ENCODE measurements around the gene MIEF1.

MIEF1 gene

GRCh38 chr22:39496131-39496838 lies 5.8 kb upstream of the MIEF1 start:
- TF ChIP-seq SP1 (IDR thresholded peaks at IDR 0.05) (no peak), CTBP1 (IDR thresholded peaks at IDR 0.05; ENCODE audit: borderline replicate concordance) (no peak), LEF1 (IDR thresholded peaks at IDR 0.05; ENCODE audit: borderline replicate concordance) (no peak), FOXM1 (IDR thresholded peaks at IDR 0.05; ENCODE audit: borderline replicate concordance) (no peak), ELF4 (IDR thresholded peaks at IDR 0.05) (no peak), FOXA1 (IDR thresholded peaks at IDR 0.05) (no peak), NFRKB (IDR thresholded peaks at IDR 0.05) (no peak), ARNT (IDR thresholded peaks at IDR 0.05) (no peak), PKNOX1 (IDR thresholded peaks at IDR 0.05) (no peak), BHLHE40 (IDR thresholded peaks at IDR 0.05; ENCODE audit: borderline replicate concordance) (no peak), ZNF384 (IDR thresholded peaks at IDR 0.05) (no peak), HDGF (IDR thresholded peaks at IDR 0.05; ENCODE audit: borderline replicate concordance) (no peak), TARDBP (IDR thresholded peaks at IDR 0.05) (no peak), FOXK2 (IDR thresholded peaks at IDR 0.05) (no peak), SUZ12 (IDR thresholded peaks at IDR 0.05) (no peak), L3MBTL2 (conservative IDR thresholded peaks at IDR 0.05) (no peak)
- ChIA-PET POLR2A (interaction anchor here (0.8 to 3.3 kb wide), 8 partner anchors 9 to 177 kb away, joined by 4 to 33 read pairs (median 6); partner anchors contain the start of genes ATF4 and RPL3), CTCF (interaction anchor here (0.6 to 1.6 kb wide), 24 partner anchors 9 to 1254 kb away, joined by 3 to 45 read pairs (median 4); partner anchors contain the start of gene ATF4)
- DNase-seq (ENCODE audit: extremely low spot score) = peak; percentile 81

GRCh38 chr22:39497429-39497828 lies 4.7 kb upstream of the MIEF1 start:
- CTCF ChIA-PET = interaction anchor here (1.6 to 2.7 kb wide), 2 partner anchors 17 to 31 kb away, joined by 12 to 13 read pairs; no protein-coding TSS in a partner anchor
- TF ChIP-seq ARNT (IDR thresholded peaks at IDR 0.05) (no peak), ELF4 (IDR thresholded peaks at IDR 0.05) (no peak), ZNF384 (IDR thresholded peaks at IDR 0.05) (no peak), FOXM1 (IDR thresholded peaks at IDR 0.05; ENCODE audit: borderline replicate concordance) (no peak), HDGF (IDR thresholded peaks at IDR 0.05; ENCODE audit: borderline replicate concordance) (no peak), L3MBTL2 (conservative IDR thresholded peaks at IDR 0.05) (no peak), BHLHE40 (IDR thresholded peaks at IDR 0.05; ENCODE audit: borderline replicate concordance) (no peak), SP1 (IDR thresholded peaks at IDR 0.05) (no peak)
- no peak for DNase-seq (ENCODE audit: extremely low spot score)
- POLR2A ChIA-PET = interaction anchor here (3.3 kb wide), 1 partner anchor 26 kb away, joined by 33 read pairs; no protein-coding TSS in a partner anchor

GRCh38 chr22:39498368-39498767 lies 3.7 kb upstream of the MIEF1 start:
- DNase-seq (ENCODE audit: extremely low spot score) = no peak
- ChIA-PET POLR2A (interaction anchor here (0.8 to 3.3 kb wide), 3 partner anchors 22 to 31 kb away, joined by 4 to 33 read pairs (median 5); partner anchors contain the start of gene ATF4), CTCF (interaction anchor here (0.9 to 2.7 kb wide), 2 partner anchors 16 to 30 kb away, joined by 5 to 12 read pairs; no protein-coding TSS in a partner anchor)
- no peak for TF ChIP-seq FOXA1 (IDR thresholded peaks at IDR 0.05)
- no peak for TF ChIP-seq ZNF384 (IDR thresholded peaks at IDR 0.05)
- no peak for TF ChIP-seq FOXM1 (IDR thresholded peaks at IDR 0.05; ENCODE audit: borderline replicate concordance)
- TF ChIP-seq BHLHE40 (IDR thresholded peaks at IDR 0.05; ENCODE audit: borderline replicate concordance) = no peak
- TF ChIP-seq TARDBP (IDR thresholded peaks at IDR 0.05) = no peak
- TF ChIP-seq PKNOX1 (IDR thresholded peaks at IDR 0.05) = no peak
- TF ChIP-seq CTBP1 (IDR thresholded peaks at IDR 0.05; ENCODE audit: borderline replicate concordance) = no peak
- no peak for TF ChIP-seq LEF1 (IDR thresholded peaks at IDR 0.05; ENCODE audit: borderline replicate concordance)
- TF ChIP-seq ELF4 (IDR thresholded peaks at IDR 0.05) = no peak
- TF ChIP-seq ARNT (IDR thresholded peaks at IDR 0.05) = no peak
- no peak for TF ChIP-seq SP1 (IDR thresholded peaks at IDR 0.05)
- no peak for TF ChIP-seq HDGF (IDR thresholded peaks at IDR 0.05; ENCODE audit: borderline replicate concordance)
- TF ChIP-seq SUZ12 (IDR thresholded peaks at IDR 0.05) = no peak
- TF ChIP-seq L3MBTL2 (conservative IDR thresholded peaks at IDR 0.05) = no peak
- TF ChIP-seq NFRKB (IDR thresholded peaks at IDR 0.05) = no peak
- TF ChIP-seq FOXK2 (IDR thresholded peaks at IDR 0.05) = no peak

GRCh38 chr22:39498802-39499201 lies 3.3 kb upstream of the MIEF1 start:
- no peak for TF ChIP-seq FOXK2 (IDR thresholded peaks at IDR 0.05)
- CTCF ChIA-PET = interaction anchor here (2.7 kb wide), 1 partner anchor 30 kb away, joined by 12 read pairs; no protein-coding TSS in a partner anchor
- DNase-seq (ENCODE audit: extremely low spot score) = no peak
- POLR2A ChIA-PET = interaction anchor here (0.8 to 3.3 kb wide), 4 partner anchors 21 to 30 kb away, joined by 4 to 33 read pairs (median 5); partner anchors contain the start of gene ATF4

GRCh38 chr22:39500101-39500500 lies 2.0 kb upstream of the MIEF1 start:
- CTCF ChIA-PET = no interaction called here

More at GRCh38 chr22:39500101-39500500, 2.0 kb upstream of the MIEF1 start:
- no peak for DNase-seq (ENCODE audit: extremely low spot score)
- TF ChIP-seq NFRKB (IDR thresholded peaks at IDR 0.05) (no peak), FOXM1 (IDR thresholded peaks at IDR 0.05; ENCODE audit: borderline replicate concordance) (no peak), HDGF (IDR thresholded peaks at IDR 0.05; ENCODE audit: borderline replicate concordance) (no peak), SP1 (IDR thresholded peaks at IDR 0.05) (no peak), FOXK2 (IDR thresholded peaks at IDR 0.05) (no peak), PKNOX1 (IDR thresholded peaks at IDR 0.05) (no peak), LEF1 (IDR thresholded peaks at IDR 0.05; ENCODE audit: borderline replicate concordance) (no peak), ARNT (IDR thresholded peaks at IDR 0.05) (no peak), L3MBTL2 (conservative IDR thresholded peaks at IDR 0.05) (no peak), SUZ12 (IDR thresholded peaks at IDR 0.05) (no peak), ZNF384 (IDR thresholded peaks at IDR 0.05) (no peak), CTBP1 (IDR thresholded peaks at IDR 0.05; ENCODE audit: borderline replicate concordance) (no peak), FOXA1 (IDR thresholded peaks at IDR 0.05) (no peak), ELF4 (IDR thresholded peaks at IDR 0.05) (no peak), BHLHE40 (IDR thresholded peaks at IDR 0.05; ENCODE audit: borderline replicate concordance) (no peak), TARDBP (IDR thresholded peaks at IDR 0.05) (no peak)
- POLR2A ChIA-PET = interaction anchor here (4.3 kb wide), 1 partner anchor 18 kb away, joined by 94 read pairs; the partner anchor contains the start of gene ATF4
